HG02885 (cell line): ENCODE results near the gene TSPAN11.
A peak's percentile ranks its signal among the peaks of the same experiment; 100 is the strongest.
"Not testable (repeated sequence)": the region's sequence is repeated elsewhere in the genome, so short reads cannot be mapped to it uniquely, and the experiment has no call there.

Experiments used
- ATAC-seq: cut with Tn5 transposase; IDR thresholded peaks from one replicate; pipeline ENCODE4 v1.9.1; 2021; ENCODE audit warnings: mild to moderate bottlenecking; ENCODE audit not compliant: unreplicated experiment, poor library complexity

Gene TSPAN11, protein sequence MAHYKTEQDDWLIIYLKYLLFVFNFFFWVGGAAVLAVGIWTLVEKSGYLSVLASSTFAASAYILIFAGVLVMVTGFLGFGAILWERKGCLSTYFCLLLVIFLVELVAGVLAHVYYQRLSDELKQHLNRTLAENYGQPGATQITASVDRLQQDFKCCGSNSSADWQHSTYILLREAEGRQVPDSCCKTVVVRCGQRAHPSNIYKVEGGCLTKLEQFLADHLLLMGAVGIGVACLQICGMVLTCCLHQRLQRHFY

GRCh38 chr12:30926243-30927221 lies at the start of gene TSPAN11:
TSS of gene TSPAN11 (plus strand) at chr12:30926748. CDS start at chr12:30953992, 27,244 bp downstream.
- ATAC-seq, result peak; percentile 51

GRCh38 chr12:30877105-30877875 lies 49.3 kb upstream of the TSPAN11 start:
- ATAC-seq, result no peak

DNA sequence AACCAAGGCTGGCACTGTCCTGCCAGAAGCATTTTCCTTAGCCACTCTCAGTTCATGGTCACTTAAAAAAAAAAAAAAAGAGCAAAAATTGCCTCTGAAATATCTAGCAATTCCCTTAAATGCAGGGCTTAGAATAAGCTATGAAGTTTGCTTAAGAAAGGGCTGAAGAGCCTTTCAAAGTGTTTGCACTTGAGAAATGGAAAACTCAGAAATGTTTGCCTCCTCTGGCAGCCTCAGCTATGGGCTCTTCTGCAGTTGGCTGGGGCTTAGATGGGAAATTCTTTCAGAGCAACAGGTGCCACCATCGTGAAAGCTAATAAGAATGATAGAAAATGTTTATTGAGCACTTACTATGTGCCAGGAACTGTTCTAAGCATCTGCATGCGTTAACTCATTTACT lies 48.5 kb upstream of the TSPAN11 start:
- no peak for ATAC-seq

- ATAC-seq, result no peak
These were observed 46.5 kb upstream of the TSPAN11 start for GRCh38 chr12:30880061-30880460.

- ATAC-seq, result no peak
These were observed 45.7 kb upstream of the TSPAN11 start for GRCh38 chr12:30880813-30881212.

- ATAC-seq, result no peak
These were observed 43.8 kb upstream of the TSPAN11 start for GRCh38 chr12:30882706-30883105.

GRCh38 chr12:30884799-30885198 lies 41.7 kb upstream of the TSPAN11 start:
- no peak for ATAC-seq

DNA sequence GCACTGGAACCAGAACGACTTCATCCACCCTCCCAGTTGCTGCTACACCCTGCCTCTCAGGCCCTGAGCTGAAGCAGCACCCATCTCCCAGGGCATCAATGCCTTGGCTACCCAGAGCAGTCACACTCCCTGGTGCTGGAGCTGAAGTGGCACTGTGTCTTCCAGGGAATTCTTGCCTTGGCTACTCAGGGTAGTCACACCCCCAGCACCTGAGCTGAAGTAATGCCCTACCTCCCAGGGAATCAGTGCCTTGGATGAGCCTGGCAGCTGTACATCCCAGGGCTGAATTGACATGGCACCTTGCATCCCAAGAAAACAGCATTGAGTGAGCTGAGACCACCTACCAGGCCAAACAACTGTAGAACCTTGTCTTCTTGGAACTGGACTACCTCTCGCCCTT lies 41.2 kb upstream of the TSPAN11 start:
- ATAC-seq, result no peak

GRCh38 chr12:30887226-30887625 lies 39.3 kb upstream of the TSPAN11 start:
- no peak for ATAC-seq

GRCh38 chr12:30888241-30888640 lies 38.3 kb upstream of the TSPAN11 start:
- ATAC-seq, result no peak

- ATAC-seq, result not testable (repeated sequence)
These were observed 32.0 kb upstream of the TSPAN11 start for GRCh38 chr12:30894531-30894930.

GRCh38 chr12:30896461-30896860 lies 30.1 kb upstream of the TSPAN11 start:
- ATAC-seq, result no peak

DNA sequence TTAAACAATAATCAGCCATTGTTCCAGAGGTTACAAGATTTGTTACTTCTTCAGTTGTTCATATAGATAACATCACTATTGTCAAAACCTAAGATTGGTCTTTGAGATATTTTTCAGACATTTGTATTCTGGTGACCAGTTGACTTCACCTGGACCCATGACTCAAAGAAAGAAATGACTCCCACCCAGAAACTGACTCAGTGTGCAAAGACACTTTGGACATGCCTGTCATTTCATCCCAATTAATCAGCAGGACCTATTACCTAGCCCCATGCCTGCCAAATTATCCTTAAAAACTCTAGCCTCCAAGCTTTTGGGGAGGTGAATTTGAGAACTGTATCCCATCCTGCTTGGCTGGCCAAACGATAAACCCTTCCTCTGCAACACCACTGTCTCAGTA lies 27.7 kb upstream of the TSPAN11 start:
- no peak for ATAC-seq

- no peak for ATAC-seq
These were observed 26.2 kb upstream of the TSPAN11 start for GRCh38 chr12:30900351-30900750.

- ATAC-seq, result no peak
These were observed 24.5 kb upstream of the TSPAN11 start for GRCh38 chr12:30902001-30902400.

DNA sequence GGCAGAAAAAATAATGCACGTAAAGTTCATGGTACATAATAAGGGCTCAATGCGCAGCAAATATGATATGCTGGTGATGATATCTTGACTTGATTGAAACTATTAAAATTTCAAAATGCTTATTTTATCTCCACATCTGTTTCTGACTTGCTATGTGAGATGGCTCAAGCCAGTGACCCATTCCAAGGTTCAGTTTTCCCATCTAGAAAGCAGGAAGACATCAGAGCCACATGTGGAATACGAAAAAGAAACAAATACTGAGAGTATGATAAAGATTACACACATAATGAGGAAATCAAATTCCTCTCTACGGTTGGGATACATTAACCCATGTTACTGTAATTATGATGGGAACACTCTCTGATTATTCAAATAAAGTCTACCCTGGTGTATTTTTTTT lies 24.0 kb upstream of the TSPAN11 start:
- no peak for ATAC-seq

DNA sequence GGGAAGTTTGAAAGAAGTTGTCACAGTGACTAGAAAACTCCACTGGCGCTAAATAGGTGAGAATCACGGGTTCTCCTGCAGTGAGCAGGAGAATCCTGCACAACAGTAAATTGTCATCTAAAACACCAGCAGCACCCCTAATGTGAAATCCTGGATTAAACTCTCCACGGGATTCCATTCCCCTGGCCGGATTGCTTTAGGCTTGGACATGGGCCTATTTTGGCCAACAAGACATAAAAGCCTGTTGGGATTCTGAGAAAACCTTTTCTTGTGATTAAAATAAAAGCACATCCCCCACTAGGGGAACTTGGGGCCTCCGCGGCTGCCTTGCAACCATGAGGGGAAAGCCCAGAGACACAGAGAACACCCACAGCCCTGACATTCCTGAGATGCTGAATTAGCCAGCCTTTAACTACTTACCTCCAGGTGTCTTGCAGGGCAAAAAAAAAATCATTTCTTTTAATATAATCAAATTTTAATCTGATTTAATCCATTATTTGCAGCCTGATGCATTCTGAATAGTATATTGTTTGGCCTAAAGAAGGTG lies 21.0 kb upstream of the TSPAN11 start:
- ATAC-seq, result peak; percentile 80

GRCh38 chr12:30908076-30908721 lies 18.3 kb upstream of the TSPAN11 start:
- ATAC-seq, result no peak

GRCh38 chr12:30908722-30909348 lies 17.7 kb upstream of the TSPAN11 start:
- no peak for ATAC-seq
